ENCODE data around the gene KRT24.

Gene KRT24

GRCh38 chr17:40671282-40671681 is 32.3 kb downstream of the KRT24 start:
- Mint-ChIP-seq H3K27ac (no peak overlapping the region), H3K4me3 (no peak overlapping the region), H3K27me3 (peaks cover 23% of the 10 kb centered on the region), H3K9me3 (no peaks in the 10 kb centered on the region), H3K36me3 (ENCODE audit: low read depth) (no peaks in the 10 kb centered on the region), H3K4me1 (ENCODE audit: low read depth) (no peaks in the 10 kb centered on the region)

- Mint-ChIP-seq H3K4me1 (ENCODE audit: low read depth) (peaks cover 5% of the 10 kb centered on the region), H3K4me3 (no peak overlapping the region), H3K36me3 (ENCODE audit: low read depth) (no peaks in the 10 kb centered on the region), H3K27ac (no peak overlapping the region), H3K9me3 (no peaks in the 10 kb centered on the region), H3K27me3 (peaks cover 40% of the 10 kb centered on the region)
These were observed 37.2 kb downstream of the KRT24 start for GRCh38 chr17:40666331-40666730.

- Mint-ChIP-seq H3K4me3 (peak within 1 kb of the TSS; percentile 21), H3K9me3 (no peaks in the 10 kb centered on the region), H3K36me3 (ENCODE audit: low read depth) (no peaks in the 10 kb centered on the region), H3K27ac (no peak within 1 kb of the TSS), H3K27me3 (peaks cover 43% of the 10 kb centered on the region), H3K4me1 (ENCODE audit: low read depth) (peaks cover 9% of the 10 kb centered on the region)
These were observed 38.8 kb downstream of the KRT24 start, which contains the start of gene KRT222 for GRCh38 chr17:40664582-40665333. Gene KRT222, minus strand, starts transcription at chr17:40665177. Its CDS starts 78 bp downstream, at chr17:40665099.

- no peaks in the 10 kb centered on the region for H3K9me3 Mint-ChIP-seq
- H3K4me1 Mint-ChIP-seq (ENCODE audit: low read depth), result peaks cover 11% of the 10 kb centered on the region
- H3K27me3 Mint-ChIP-seq, result peaks cover 53% of the 10 kb centered on the region
- no peak overlapping the region for H3K4me3 Mint-ChIP-seq
- no peaks in the 10 kb centered on the region for H3K36me3 Mint-ChIP-seq (ENCODE audit: low read depth)
- H3K27ac Mint-ChIP-seq, result no peak overlapping the region
These were observed 40.3 kb downstream of the KRT24 start for GRCh38 chr17:40663252-40663651.

GRCh38 chr17:40659911-40660310 is 43.6 kb downstream of the KRT24 start:
- Mint-ChIP-seq H3K9me3 (no peaks in the 10 kb centered on the region), H3K4me1 (ENCODE audit: low read depth) (peaks cover 7% of the 10 kb centered on the region), H3K27ac (no peak overlapping the region), H3K27me3 (peaks cover 44% of the 10 kb centered on the region), H3K36me3 (ENCODE audit: low read depth) (no peaks in the 10 kb centered on the region), H3K4me3 (no peak overlapping the region)

- no peaks in the 10 kb centered on the region for H3K9me3 Mint-ChIP-seq
- peaks cover 35% of the 10 kb centered on the region for H3K27me3 Mint-ChIP-seq
- peaks cover 6% of the 10 kb centered on the region for H3K4me1 Mint-ChIP-seq (ENCODE audit: low read depth)
- no peaks in the 10 kb centered on the region for H3K36me3 Mint-ChIP-seq (ENCODE audit: low read depth)
- H3K4me3 Mint-ChIP-seq, result no peak overlapping the region
- H3K27ac Mint-ChIP-seq, result no peak overlapping the region
These were observed 45.2 kb downstream of the KRT24 start for GRCh38 chr17:40658396-40658795.

- H3K4me3 Mint-ChIP-seq, result no peak overlapping the region
- peaks cover 5% of the 10 kb centered on the region for H3K27me3 Mint-ChIP-seq
- no peak overlapping the region for H3K27ac Mint-ChIP-seq
These were observed 51.6 kb downstream of the KRT24 start for GRCh38 chr17:40651939-40652338.

GRCh38 chr17:40648384-40648968 is 55.1 kb downstream of the KRT24 start:
- no peaks in the 10 kb centered on the region for H3K9me3 Mint-ChIP-seq
- peak overlapping the region; percentile 92 for H3K4me3 Mint-ChIP-seq
- H3K27ac Mint-ChIP-seq, result peak overlapping the region; percentile 98
- H3K27me3 Mint-ChIP-seq, result no peaks in the 10 kb centered on the region
- peaks cover 25% of the 10 kb centered on the region for H3K36me3 Mint-ChIP-seq (ENCODE audit: low read depth)
- H3K4me1 Mint-ChIP-seq (ENCODE audit: low read depth), result peaks cover 38% of the 10 kb centered on the region

More at GRCh38 chr17:40651939-40652338, 51.6 kb downstream of the KRT24 start:
- Mint-ChIP-seq H3K4me1 (ENCODE audit: low read depth) (peaks cover 8% of the 10 kb centered on the region), H3K36me3 (ENCODE audit: low read depth) (peaks cover 6% of the 10 kb centered on the region), H3K9me3 (no peaks in the 10 kb centered on the region)
